Body of pancreas (tissue), 4 donors: ENCODE data around the gene SORCS2.

Experiments used
- CTCF ChIP-seq, 7 experiments: fragments of 450-650 bp in 4 of 7; fragments of 200-600 bp in 3 of 7; sonication (generic) in 3 of 7; IDR thresholded peaks; one replicate each; pipeline ENCODE4 v1.5.1; 2016 to 2019; ENCODE audit warnings: antibody characterized with exemption in 7 of 7
- POLR2A ChIP-seq, 3 donors: fragments of 450-650 bp; IDR thresholded peaks; one replicate each; pipeline ENCODE4 v1.6.1; 2016; ENCODE audit warnings: antibody characterized with exemption in 3 of 3, mild to moderate bottlenecking in 2 of 3

GRCh38 chr4:7158081-7158750, 34.1 kb upstream of the SORCS2 start:
- no peak for TF ChIP-seq CTCF (IDR thresholded peaks at IDR 0.05)
- no peak for TF ChIP-seq POLR2A (IDR thresholded peaks at IDR 0.05)
